ENCODE measurements around the gene CELSR2. TPM values are rescaled to one million over a fixed set of nuclear protein-coding genes. Genes with fewer than 3 reads are reported as not detected.

CELSR2 gene
- total and polyA plus RNA-seq, 2 experiments from 2014 or later = 11.2 to 35.1 TPM

GRCh38 chr1:109283748-109284600 lies 34.6 kb downstream of the CELSR2 start:
- H3K79me2 ChIP-seq (replicated peaks; ENCODE audit: insufficient read depth) = peaks cover 26% of the 10 kb centered on the region

More at GRCh38 chr1:109283748-109284600, 34.6 kb downstream of the CELSR2 start:
- Mint-ChIP-seq H3K27ac (peak overlapping the region; percentile 96), H3K9me3 (no peaks in the 10 kb centered on the region), H3K4me3 (peak overlapping the region; percentile 99), H3K4me1 (peaks cover 32% of the 10 kb centered on the region), H3K27me3 (ENCODE audit: insufficient read depth, low read depth, poor library complexity) (peaks cover 19% of the 10 kb centered on the region), H3K36me3 (ENCODE audit: low read depth) (peaks cover 24% of the 10 kb centered on the region)
- Histone ChIP-seq H4K20me1 (replicated peaks; ENCODE audit: insufficient read depth) (peaks cover 15% of the 10 kb centered on the region), H3K27ac (ENCODE audit: low read depth) (peak overlapping the region; percentile 99), H3K36me3 (ENCODE audit: insufficient read depth) (peaks cover 12% of the 10 kb centered on the region; the same call in 1 of the 2 replicates), H3K4me3 (peak overlapping the region; percentile 98), H3K4me1 (ENCODE audit: insufficient read depth) (peaks cover 29% of the 10 kb centered on the region), H3F3A (replicated peaks; ENCODE audit: low read depth) (peaks cover 12% of the 10 kb centered on the region), H3K9me2 (ENCODE audit: insufficient read depth) (no peaks in the 10 kb centered on the region), H3K27me3 (ENCODE audit: insufficient read depth) (no peaks in the 10 kb centered on the region), H3K4me2 (peak overlapping the region; percentile 99), H2AFZ (peak overlapping the region; percentile 77; the same call in 1 of the 2 replicates)
- DNase-seq (ENCODE audit: low spot score) = peak; percentile 83
- TF ChIP-seq EZH2 (IDR thresholded peaks at IDR 0.05; ENCODE audit: low read depth, unreplicated experiment) = no peak
- TF ChIP-seq ZNF114 (CRISPR knock-in tag; IDR thresholded peaks at IDR 0.05) = no peak
- TF ChIP-seq POLR2AphosphoS5 (IDR thresholded peaks at IDR 0.05; ENCODE audit: low read depth) = no peak
- no peak for TF ChIP-seq CREB1 (CRISPR knock-in tag; IDR thresholded peaks at IDR 0.05; ENCODE audit: low read depth)
- TF ChIP-seq ZNF331 (CRISPR knock-in tag; IDR thresholded peaks at IDR 0.05; ENCODE audit: low read depth) = no peak
- no peak for TF ChIP-seq JUNB (IDR thresholded peaks at IDR 0.05; ENCODE audit: unreplicated experiment)
- no peak for TF ChIP-seq EZH2phosphoT487 (IDR thresholded peaks at IDR 0.05; ENCODE audit: unreplicated experiment)
- no peak for TF ChIP-seq CTCF (conservative IDR thresholded peaks at IDR 0.05; ENCODE audit: low read depth in 2 of 2)
- no peak for TF ChIP-seq ETS1 (IDR thresholded peaks at IDR 0.05)
- no peak for TF ChIP-seq NANOG (IDR thresholded peaks at IDR 0.05; ENCODE audit: borderline replicate concordance)
- TF ChIP-seq REST (IDR thresholded peaks at IDR 0.05; ENCODE audit: unreplicated experiment) = no peak
- no peak for TF ChIP-seq ZNF462 (CRISPR knock-in tag; IDR thresholded peaks at IDR 0.05)
- peak; percentile 6 for ATAC-seq
